DLD1 (cell line): Measurements from ENCODE around the gene TBC1D22A.

ENCODE experiments used
- in situ Hi-C: cut with HindIII; loops from 2 replicates; pipeline ENCODE4 v1.10.0; 2017; ENCODE audit warnings: low sequenced_read_pairs

TBC1D22A gene

DNA sequence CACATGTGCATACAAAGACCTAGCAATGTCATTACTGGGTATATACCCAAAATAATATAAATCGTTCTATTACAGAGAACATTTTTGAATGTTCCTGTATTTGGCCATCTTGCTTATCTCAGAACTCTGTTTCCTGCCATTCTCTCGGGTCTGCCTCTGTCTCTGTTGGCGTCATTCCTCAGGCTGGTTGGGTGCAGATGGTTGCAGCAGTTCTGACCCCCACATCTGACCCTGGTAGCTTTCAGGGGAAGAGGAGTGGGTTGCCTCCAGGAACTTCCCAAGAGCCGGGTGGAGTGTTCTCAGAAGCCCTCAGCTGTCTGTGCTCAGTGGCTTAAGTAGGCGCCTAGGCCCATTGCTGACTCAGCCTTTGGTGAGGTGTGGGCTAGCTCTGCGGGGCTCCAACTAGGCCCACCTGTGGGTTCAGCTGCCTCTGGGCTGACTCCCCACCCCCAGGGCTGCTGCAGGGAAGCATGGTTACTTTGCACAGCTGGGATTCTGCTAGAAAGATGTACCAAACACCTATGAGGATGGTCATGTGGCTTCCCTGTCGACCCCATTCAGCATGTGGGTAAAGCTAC lies 114.0 kb downstream of the TBC1D22A start:
- in situ Hi-C loops, result no loop called here

DNA sequence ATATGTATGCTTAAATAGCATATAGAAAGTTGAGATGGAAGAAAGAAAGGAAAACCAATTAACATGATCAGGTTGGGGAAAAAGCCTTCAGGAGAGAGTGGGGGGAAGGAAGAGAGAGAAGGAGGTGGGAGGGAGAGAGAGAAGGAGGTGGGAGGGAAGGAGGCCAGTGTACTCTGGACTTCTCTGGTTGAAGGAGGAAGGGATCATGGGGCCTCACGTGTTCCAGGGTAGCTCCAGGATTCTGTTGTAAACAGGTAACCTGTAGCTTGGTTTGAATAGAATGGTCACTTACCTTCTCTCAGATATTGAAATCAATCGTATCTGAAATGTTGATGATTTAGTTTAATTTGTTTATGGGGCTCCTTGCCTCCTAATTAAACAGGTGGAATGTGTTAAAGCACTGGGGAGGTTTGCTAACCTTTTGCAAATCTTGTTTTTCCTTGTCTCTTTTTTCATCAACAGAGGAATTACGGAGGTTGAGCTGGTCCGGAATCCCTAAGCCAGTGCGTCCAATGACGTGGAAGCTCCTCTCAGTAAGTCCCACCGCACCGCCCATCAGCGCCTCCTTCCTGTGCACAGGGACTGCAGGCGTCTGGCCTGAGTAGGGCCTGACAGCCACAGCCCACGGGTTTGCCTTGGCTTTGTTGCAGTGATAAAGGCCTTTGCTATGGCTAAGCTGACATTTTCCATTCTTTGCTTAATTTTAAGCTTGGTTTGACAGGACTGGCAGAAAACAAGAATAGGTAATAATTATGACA lies 115.9 kb downstream of the TBC1D22A start:
- in situ Hi-C loops, result no loop called here

DNA sequence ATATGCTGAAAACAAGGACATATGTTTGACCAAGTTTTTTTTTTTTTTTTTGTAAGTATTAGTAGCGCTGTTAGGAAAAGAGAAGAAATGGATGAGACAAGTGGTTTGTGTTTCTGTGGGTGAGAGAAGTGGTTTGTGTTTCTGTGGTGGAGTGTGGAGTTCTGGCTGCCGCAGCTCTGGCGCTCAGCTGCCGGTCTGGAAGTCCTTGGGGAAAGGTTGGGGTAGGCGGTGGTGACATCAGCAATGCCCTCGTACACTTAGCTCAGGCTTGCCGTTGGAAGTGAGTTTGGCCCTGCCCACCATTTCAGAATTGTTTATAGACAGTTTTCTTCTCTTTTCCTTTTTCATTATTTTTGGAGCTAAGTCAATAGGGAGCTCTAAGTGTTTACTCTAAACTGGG lies 116.6 kb downstream of the TBC1D22A start:
- in situ Hi-C loops, result no loop called here

DNA sequence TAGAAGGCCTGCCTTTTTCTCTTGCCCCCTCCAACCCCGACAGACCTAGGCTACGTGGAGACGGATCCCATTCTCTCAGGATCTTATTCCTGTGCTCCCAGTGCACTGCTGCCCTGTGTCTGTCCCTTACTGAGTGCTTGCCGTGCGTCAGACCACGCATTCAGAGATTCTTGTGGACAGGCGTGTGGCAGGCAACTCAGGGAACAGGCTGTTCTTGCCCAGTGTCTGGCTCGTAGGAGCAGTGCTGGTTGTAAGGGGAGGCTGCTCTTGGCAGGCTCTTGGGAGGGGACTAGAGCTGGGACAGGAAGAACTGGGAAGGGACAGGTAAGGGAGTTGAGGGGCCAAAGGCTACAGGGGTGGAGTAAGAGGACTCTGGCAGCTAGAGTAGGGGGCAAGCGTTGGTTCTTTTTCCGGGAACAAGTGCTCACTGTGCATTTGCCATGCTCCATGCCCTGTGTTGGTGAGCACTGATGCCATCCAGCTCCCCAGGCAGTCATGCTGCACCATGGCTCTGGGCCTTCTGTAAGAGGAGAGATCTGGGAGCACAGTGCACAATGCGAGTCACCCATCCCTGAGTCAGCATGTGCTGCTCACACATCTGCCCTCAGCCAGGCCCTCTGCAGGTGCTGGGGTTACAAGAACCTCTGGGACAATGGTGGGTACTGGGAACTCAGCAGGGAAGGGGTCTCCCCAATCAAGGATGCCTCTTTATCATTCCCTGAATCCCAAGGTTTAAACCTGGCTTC lies 119.1 kb downstream of the TBC1D22A start:
- in situ Hi-C loops, result no loop called here

GRCh38 chr22:46883092-46883910 lies 120.9 kb downstream of the TBC1D22A start:
- in situ Hi-C loops, result no loop called here

- in situ Hi-C loops, result no loop called here
These were observed 121.9 kb downstream of the TBC1D22A start for GRCh38 chr22:46884365-46884764.

GRCh38 chr22:46887978-46888377 lies 125.5 kb downstream of the TBC1D22A start:
- in situ Hi-C loops, result loop anchor here (5.0 kb wide), 1 partner anchor 56 kb away; no protein-coding TSS in a partner anchor

GRCh38 chr22:46890819-46891218 lies 128.4 kb downstream of the TBC1D22A start:
- in situ Hi-C loops, result no loop called here

DNA sequence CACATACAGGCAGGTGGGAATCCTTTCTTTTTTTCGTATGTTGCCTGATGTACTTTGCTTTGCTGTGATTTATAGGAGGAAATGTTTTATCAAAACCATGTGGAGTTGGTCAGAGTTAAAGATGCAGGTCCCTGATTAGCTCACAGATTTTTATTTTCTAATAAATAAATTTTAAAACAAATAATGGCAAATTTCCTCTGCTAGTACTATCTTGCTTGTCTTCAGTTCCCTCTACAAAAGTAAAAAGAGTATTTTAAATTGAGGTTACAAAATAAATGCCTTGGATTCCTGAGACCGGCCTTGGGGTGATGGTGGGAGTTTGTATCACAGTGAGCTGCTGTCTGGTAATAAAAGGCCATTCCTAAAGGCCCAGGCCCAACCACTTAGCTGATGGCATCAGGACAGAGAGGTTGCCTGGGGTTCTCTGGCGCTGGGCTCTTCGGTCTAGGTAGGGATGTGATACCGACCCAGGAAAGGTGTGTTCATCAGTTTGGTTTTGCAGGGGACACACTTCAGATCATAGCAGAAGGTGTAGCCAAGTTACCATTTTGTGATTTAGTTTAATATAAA lies 129.0 kb downstream of the TBC1D22A start:
- in situ Hi-C loops, result no loop called here

GRCh38 chr22:46892866-46893265 lies 130.4 kb downstream of the TBC1D22A start:
- in situ Hi-C loops, result no loop called here

- in situ Hi-C loops, result no loop called here
These were observed 131.0 kb downstream of the TBC1D22A start for GRCh38 chr22:46893281-46894020.

GRCh38 chr22:46894081-46894671 lies 131.7 kb downstream of the TBC1D22A start:
- in situ Hi-C loops, result no loop called here

DNA sequence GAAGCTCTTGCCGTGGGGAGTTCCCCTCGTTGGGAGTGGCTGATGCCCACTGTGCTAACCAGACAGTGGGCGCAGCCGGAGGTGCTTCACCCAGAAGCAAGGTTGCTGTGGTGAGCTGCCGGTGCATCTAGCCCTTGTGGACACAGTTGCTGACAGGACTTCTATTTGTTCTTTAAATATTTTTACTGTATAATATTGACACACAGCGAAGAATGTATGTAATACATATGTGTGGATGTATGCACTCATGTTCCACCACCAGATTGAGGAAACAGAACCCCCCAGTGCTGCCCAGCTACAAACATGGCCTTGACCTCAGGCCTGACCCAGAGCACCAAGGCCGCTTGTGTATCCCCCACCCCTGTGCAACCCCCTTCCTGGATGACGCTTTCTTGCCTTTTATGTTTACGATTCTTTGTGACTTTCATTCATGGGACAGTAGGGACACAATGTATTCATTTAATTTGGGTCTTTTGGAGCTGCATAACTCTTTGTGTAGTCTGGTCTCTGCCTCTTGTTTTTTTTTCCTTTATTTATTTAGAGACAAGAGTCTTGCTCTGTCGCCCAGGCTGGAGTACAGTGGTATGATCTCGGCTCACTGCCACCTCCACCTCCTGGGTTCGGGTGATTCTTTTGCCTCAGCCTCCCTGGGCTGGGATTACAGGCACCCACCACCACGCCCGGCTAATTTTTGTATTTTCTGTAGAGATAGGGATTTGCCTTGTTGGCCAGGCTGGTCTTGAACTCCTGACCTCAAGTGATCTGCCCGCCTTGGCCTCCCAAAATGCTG lies 132.6 kb downstream of the TBC1D22A start:
- in situ Hi-C loops, result no loop called here

GRCh38 chr22:46895753-46896152 lies 133.3 kb downstream of the TBC1D22A start:
- in situ Hi-C loops, result no loop called here

GRCh38 chr22:46896166-46896565 lies 133.7 kb downstream of the TBC1D22A start:
- in situ Hi-C loops, result no loop called here

DNA sequence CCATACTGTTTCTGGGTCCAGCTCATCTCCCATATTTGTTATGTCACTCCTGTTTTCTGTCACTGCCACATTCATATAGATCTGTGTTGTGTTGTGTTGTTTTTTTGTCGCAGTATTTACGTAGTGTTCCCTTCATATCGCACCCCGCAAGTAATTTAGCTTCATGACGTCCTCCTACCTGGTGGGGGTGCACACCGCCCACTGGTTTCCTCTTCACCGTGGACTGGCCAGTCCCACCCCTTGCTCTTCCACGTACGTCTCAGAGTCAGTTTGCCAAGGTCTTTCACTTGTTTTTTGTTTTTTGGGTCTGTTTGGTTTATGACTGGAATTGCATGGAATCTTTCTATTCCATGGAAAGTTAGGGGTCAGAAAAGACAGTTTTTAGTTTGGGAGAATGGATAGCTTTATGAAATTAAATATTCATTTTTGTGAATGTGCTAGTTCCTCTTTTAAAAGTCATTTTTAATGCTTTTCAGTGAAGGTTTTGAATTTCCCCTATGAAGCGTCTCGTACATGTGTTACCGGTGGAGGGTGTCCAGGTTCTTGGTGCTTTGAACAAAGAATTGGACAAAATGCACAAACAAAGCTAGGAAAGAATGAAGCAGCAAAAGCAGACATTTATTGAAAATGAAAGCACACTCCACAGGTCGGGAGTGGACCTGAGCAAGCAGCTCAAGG lies 134.3 kb downstream of the TBC1D22A start:
- in situ Hi-C loops, result no loop called here

- in situ Hi-C loops, result no loop called here
These were observed 134.8 kb downstream of the TBC1D22A start for GRCh38 chr22:46897246-46897623.

GRCh38 chr22:46900549-46900948 lies 138.1 kb downstream of the TBC1D22A start:
- in situ Hi-C loops, result no loop called here
